ENCODE data around the gene FUT1.
"Not testable (repeated sequence)": the region's sequence is repeated elsewhere in the genome, so short reads cannot be mapped to it uniquely, and the experiment has no call there.

The FUT1 gene

GRCh38 chr19:48740164-48740972 is 12.1 kb downstream of the FUT1 start, which contains the start of gene RASIP1:
TSS of gene RASIP1 (minus strand) at chr19:48740610. CDS start at chr19:48740282, 328 bp downstream.
- DNase-seq: no peak

GRCh38 chr19:48739404-48740163 is 12.9 kb downstream of the FUT1 start:
- DNase-seq: no peak

GRCh38 chr19:48738557-48739403 is 13.7 kb downstream of the FUT1 start:
- peak; percentile 90 for DNase-seq

GRCh38 chr19:48737360-48737998 is 15.0 kb downstream of the FUT1 start:
- DNase-seq: no peak

GRCh38 chr19:48735031-48735615 is 17.3 kb downstream of the FUT1 start:
- no peak for DNase-seq

- DNase-seq: no peak
Observed at GRCh38 chr19:48734625-48735024, 17.8 kb downstream of the FUT1 start.

- no peak for DNase-seq
Observed at GRCh38 chr19:48731452-48731851, 21.0 kb downstream of the FUT1 start.

- DNase-seq: no peak
Observed at GRCh38 chr19:48728911-48729664, 23.4 kb downstream of the FUT1 start.

GRCh38 chr19:48726556-48726955 is 25.9 kb downstream of the FUT1 start:
- DNase-seq: peak; percentile 41

GRCh38 chr19:48724796-48725753 is 27.4 kb downstream of the FUT1 start:
- peak; percentile 72 for DNase-seq

GRCh38 chr19:48722196-48722708 is 30.2 kb downstream of the FUT1 start:
- DNase-seq: no peak

GRCh38 chr19:48720613-48721296 is 31.7 kb downstream of the FUT1 start:
- peak; percentile 96 for DNase-seq

GRCh38 chr19:48720251-48720612 is 32.2 kb downstream of the FUT1 start:
- no peak for DNase-seq

GRCh38 chr19:48719263-48720171 is 32.9 kb downstream of the FUT1 start, which contains the start of gene MAMSTR:
TSS of gene MAMSTR (minus strand) at chr19:48719725. CDS start at chr19:48719031, 694 bp downstream.
- DNase-seq: no peak

- no peak for DNase-seq
Observed at GRCh38 chr19:48718711-48719231, 33.7 kb downstream of the FUT1 start.

- not testable (repeated sequence) for DNase-seq
Observed at GRCh38 chr19:48718106-48718505, 34.3 kb downstream of the FUT1 start.

- DNase-seq: no peak
Observed at GRCh38 chr19:48716562-48717291, 35.7 kb downstream of the FUT1 start.

All from GDM1 (cell line).